HepG2 (cell line): ENCODE measurements around the gene GSTM4. TPM values are rescaled to one million over a fixed set of nuclear protein-coding genes. Genes with fewer than 3 reads are reported as not detected.

Experiments
- BCLAF1 ChIP-seq: fragments of 450-650 bp; IDR thresholded peaks from 2 replicates; pipeline ENCODE4 v1.6.1; 2017; ENCODE audit warnings: mild to moderate bottlenecking
- HOMEZ ChIP-seq: IDR thresholded peaks from 2 replicates; pipeline ENCODE4 v1.6.1; 2016; ENCODE audit warnings: low read depth
- HOXD1 ChIP-seq: sonication (generic); formaldehyde crosslinking; IDR thresholded peaks from 2 replicates; pipeline ENCODE4 v1.5.0; 2020; ENCODE audit warnings: missing genetic modification reagents
- POLR2AphosphoS2 ChIP-seq: IDR thresholded peaks from 2 replicates; pipeline ENCODE4 v1.6.1; 2011; ENCODE audit warnings: low read depth, low read length, improper control_type of control experiment
- SMAD9 ChIP-seq: sonication (generic); formaldehyde crosslinking; IDR thresholded peaks from 2 replicates; pipeline ENCODE4 v1.5.1; 2020; ENCODE audit warnings: mild to moderate bottlenecking, missing genetic modification reagents
- SP1 ChIP-seq, 2 experiments: fragments of 450-650 bp in 1 of 2; sonication (generic) in 1 of 2; formaldehyde crosslinking in 1 of 2; IDR thresholded peaks; 2 replicates each; pipeline versions ENCODE4 v1.4.0 to v1.6.1; 2016 to 2020; ENCODE audit warnings: missing genetic modification reagents in 1 of 2
- ZBTB7B ChIP-seq: sonication (generic); formaldehyde crosslinking; IDR thresholded peaks from 2 replicates; pipeline ENCODE4 v1.4.0; 2020; ENCODE audit warnings: missing genetic modification reagents
- ZNF350 ChIP-seq: sonication (generic); formaldehyde crosslinking; IDR thresholded peaks from 2 replicates; pipeline ENCODE4 v1.4.0; 2020; ENCODE audit warnings: mild to moderate bottlenecking, low read depth, missing genetic modification reagents, borderline replicate concordance
- ZNF589 ChIP-seq: sonication (generic); formaldehyde crosslinking; conservative IDR thresholded peaks from 2 replicates; pipeline ENCODE4 v1.8.0; 2022; ENCODE audit warnings: mild to moderate bottlenecking, moderate library complexity, missing genetic modification reagents
- ZNF879 ChIP-seq: sonication (generic); formaldehyde crosslinking; IDR thresholded peaks from 2 replicates; pipeline ENCODE4 v1.8.1; 2023; ENCODE audit warnings: missing genetic modification reagents
- polyA plus RNA-seq, 8 experiments: library from polyadenylated mRNA; depleted of rRNA in 3 of 8; stranded (reverse) in 7 of 8; unstranded in 1 of 8; fragments of >200 nt; fragmentation: Illumina TruSeq in 4 of 8; extraction: Trizol in 4 of 8; gene quantifications; 2 replicates each; pipeline versions ENCODE4 v1.2.1 to v1.2.3, GENCODE V29; 2011 to 2016; ENCODE audit warnings: low read depth in 4 of 8, missing spikeins in 1 of 8, mixed read lengths in 1 of 8; ENCODE audit not compliant: insufficient read depth in 1 of 8
- total RNA-seq, 5 experiments: library from RNA; depleted of rRNA; stranded (reverse); fragments of >200 nt; fragmentation: Illumina TruSeq; extraction: Trizol; gene quantifications; 2 replicates each; pipeline ENCODE4 v1.2.3, GENCODE V29; 2016; ENCODE audit warnings: low read depth in 1 of 5
- TF ChIP-seq, protein P1 (sequence below): sonication (generic); formaldehyde crosslinking; IDR thresholded peaks from one replicate; pipeline ENCODE4 v1.5.1; 2020; ENCODE audit warnings: mild to moderate bottlenecking, missing genetic modification reagents; ENCODE audit errors: not compliant biosample characterization
- TF ChIP-seq, protein P2 (sequence below): sonication (generic); IDR thresholded peaks from 2 replicates; pipeline ENCODE4 v1.6.1; 2016; ENCODE audit warnings: low read depth, borderline replicate concordance

Gene GSTM4
- total and polyA plus RNA-seq, 2 of the 13 experiments (the other 11 are each of a cell fraction or from before 2014, with no cell fraction given), result 25.3 to 40.8 TPM

GRCh38 chr1:109655615-109656519 is at the start of gene GSTM4 (continued):
- TF ChIP-seq SP1 (IDR thresholded peaks at IDR 0.05), result no peak
- TF ChIP-seq SP1 (CRISPR knock-in tag; IDR thresholded peaks at IDR 0.05), result peak; percentile 75
- TF ChIP-seq HOMEZ (CRISPR knock-in tag), result peak; percentile 55; the same call in 1 of the 2 replicates
- TF ChIP-seq HOXD1 (CRISPR knock-in tag), result 0 out of 2 replicates have a peak, but pooled peaks have one; percentile 21
- no peak for TF ChIP-seq BCLAF1
- TF ChIP-seq ZNF879 (CRISPR knock-in tag), result no peak
- no peak for TF ChIP-seq ZNF589
- TF ChIP-seq, protein P1, sequence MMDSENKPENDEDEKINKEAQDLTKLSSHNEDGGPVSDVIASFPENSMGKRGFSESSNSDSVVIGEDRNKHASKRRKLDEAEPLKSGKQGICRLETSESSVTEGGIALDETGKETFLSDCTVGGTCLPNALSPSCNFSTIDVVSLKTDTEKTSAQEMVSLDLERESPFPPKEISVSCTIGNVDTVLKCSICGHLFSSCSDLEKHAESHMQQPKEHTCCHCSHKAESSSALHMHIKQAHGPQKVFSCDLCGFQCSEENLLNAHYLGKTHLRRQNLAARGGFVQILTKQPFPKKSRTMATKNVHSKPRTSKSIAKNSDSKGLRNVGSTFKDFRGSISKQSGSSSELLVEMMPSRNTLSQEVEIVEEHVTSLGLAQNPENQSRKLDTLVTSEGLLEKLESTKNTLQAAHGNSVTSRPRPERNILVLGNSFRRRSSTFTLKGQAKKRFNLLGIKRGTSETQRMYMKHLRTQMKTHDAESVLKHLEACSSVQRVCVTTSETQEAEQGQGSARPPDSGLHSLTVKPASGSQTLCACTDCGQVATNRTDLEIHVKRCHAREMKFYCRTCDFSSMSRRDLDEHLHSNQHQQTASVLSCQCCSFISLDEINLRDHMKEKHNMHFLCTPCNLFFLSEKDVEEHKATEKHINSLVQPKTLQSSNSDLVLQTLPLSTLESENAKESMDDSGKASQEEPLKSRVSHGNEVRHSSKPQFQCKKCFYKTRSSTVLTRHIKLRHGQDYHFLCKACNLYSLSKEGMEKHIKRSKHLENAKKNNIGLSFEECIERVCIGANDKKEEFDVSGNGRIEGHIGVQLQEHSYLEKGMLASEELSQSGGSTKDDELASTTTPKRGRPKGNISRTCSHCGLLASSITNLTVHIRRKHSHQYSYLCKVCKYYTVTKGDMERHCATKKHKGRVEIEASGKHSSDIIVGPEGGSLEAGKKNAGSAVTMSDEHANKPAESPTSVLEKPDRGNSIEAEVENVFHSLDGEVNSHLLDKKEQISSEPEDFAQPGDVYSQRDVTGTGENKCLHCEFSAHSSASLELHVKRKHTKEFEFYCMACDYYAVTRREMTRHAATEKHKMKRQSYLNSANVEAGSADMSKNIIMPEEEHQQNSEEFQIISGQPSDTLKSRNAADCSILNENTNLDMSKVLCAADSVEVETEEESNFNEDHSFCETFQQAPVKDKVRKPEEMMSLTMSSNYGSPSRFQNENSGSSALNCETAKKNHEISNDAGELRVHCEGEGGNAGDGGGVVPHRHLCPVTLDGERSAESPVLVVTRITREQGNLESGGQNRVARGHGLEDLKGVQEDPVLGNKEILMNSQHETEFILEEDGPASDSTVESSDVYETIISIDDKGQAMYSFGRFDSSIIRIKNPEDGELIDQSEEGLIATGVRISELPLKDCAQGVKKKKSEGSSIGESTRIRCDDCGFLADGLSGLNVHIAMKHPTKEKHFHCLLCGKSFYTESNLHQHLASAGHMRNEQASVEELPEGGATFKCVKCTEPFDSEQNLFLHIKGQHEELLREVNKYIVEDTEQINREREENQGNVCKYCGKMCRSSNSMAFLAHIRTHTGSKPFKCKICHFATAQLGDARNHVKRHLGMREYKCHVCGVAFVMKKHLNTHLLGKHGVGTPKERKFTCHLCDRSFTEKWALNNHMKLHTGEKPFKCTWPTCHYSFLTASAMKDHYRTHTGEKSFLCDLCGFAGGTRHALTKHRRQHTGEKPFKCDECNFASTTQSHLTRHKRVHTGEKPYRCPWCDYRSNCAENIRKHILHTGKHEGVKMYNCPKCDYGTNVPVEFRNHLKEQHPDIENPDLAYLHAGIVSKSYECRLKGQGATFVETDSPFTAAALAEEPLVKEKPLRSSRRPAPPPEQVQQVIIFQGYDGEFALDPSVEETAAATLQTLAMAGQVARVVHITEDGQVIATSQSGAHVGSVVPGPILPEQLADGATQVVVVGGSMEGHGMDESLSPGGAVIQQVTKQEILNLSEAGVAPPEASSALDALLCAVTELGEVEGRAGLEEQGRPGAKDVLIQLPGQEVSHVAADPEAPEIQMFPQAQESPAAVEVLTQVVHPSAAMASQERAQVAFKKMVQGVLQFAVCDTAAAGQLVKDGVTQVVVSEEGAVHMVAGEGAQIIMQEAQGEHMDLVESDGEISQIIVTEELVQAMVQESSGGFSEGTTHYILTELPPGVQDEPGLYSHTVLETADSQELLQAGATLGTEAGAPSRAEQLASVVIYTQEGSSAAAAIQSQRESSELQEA (CRISPR knock-in tag), result peak; percentile 77
- no peak for TF ChIP-seq POLR2AphosphoS2
- TF ChIP-seq ZBTB7B (CRISPR knock-in tag), result peak; percentile 84
- TF ChIP-seq ZNF350 (CRISPR knock-in tag), result peak; percentile 57
- no peak for TF ChIP-seq SMAD9 (CRISPR knock-in tag)
- TF ChIP-seq, protein P2, sequence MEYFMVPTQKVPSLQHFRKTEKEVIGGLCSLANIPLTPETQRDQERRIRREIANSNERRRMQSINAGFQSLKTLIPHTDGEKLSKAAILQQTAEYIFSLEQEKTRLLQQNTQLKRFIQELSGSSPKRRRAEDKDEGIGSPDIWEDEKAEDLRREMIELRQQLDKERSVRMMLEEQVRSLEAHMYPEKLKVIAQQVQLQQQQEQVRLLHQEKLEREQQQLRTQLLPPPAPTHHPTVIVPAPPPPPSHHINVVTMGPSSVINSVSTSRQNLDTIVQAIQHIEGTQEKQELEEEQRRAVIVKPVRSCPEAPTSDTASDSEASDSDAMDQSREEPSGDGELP, result peak; percentile 70; the same call in 1 of the 2 replicates
